Activated CD4-positive, alpha-beta T cell treated with anti-CD3 and anti-CD28 coated beads for 1 hour (primary cell): ENCODE measurements around the gene CCL11.

Experiments
- DNase-seq: peaks from one replicate; pipeline ENCODE4 v3.0.0-alpha.2; 2020

CCL11 gene

GRCh38 chr17:34285286-34285792, at the start of gene CCL11:
CCL11 (plus strand) TSS chr17:34285742; CDS start chr17:34285809, 67 bp downstream.
- DNase-seq: no peak

- DNase-seq: no peak
These were observed 49.2 kb upstream of the CCL11 start for GRCh38 chr17:34236281-34236892.

- DNase-seq: no peak
These were observed 48.1 kb upstream of the CCL11 start for GRCh38 chr17:34237458-34237857.

- no peak for DNase-seq
These were observed 44.5 kb upstream of the CCL11 start for GRCh38 chr17:34241062-34241461.

GRCh38 chr17:34242587-34243363, 42.8 kb upstream of the CCL11 start:
- no peak for DNase-seq

- DNase-seq: no peak
These were observed 41.9 kb upstream of the CCL11 start for GRCh38 chr17:34243364-34244320.

GRCh38 chr17:34245351-34245905, 40.1 kb upstream of the CCL11 start:
- DNase-seq: no peak

- no peak for DNase-seq
These were observed 39.1 kb upstream of the CCL11 start for GRCh38 chr17:34246446-34246845.

- DNase-seq: no peak
These were observed 38.7 kb upstream of the CCL11 start for GRCh38 chr17:34246881-34247280.

GRCh38 chr17:34248511-34249024, 37.0 kb upstream of the CCL11 start:
- no peak for DNase-seq

GRCh38 chr17:34249061-34249460, 36.5 kb upstream of the CCL11 start:
- no peak for DNase-seq

GRCh38 chr17:34249478-34249877, 36.1 kb upstream of the CCL11 start:
- DNase-seq: no peak

GRCh38 chr17:34251186-34251585, 34.4 kb upstream of the CCL11 start:
- DNase-seq: no peak

- no peak for DNase-seq
These were observed 33.5 kb upstream of the CCL11 start for GRCh38 chr17:34252095-34252443.

- DNase-seq: no peak
These were observed 33.0 kb upstream of the CCL11 start for GRCh38 chr17:34252444-34253138.

- DNase-seq: no peak
These were observed 32.4 kb upstream of the CCL11 start for GRCh38 chr17:34253139-34253525.

GRCh38 chr17:34254146-34254545, 31.4 kb upstream of the CCL11 start:
- no peak for DNase-seq

- DNase-seq: no peak
These were observed 30.7 kb upstream of the CCL11 start, which contains the start of gene CCL2 for GRCh38 chr17:34254651-34255380. CCL2 (plus strand) TSS chr17:34255285; CDS start chr17:34255350, 65 bp downstream.

- DNase-seq: no peak
These were observed 30.2 kb upstream of the CCL11 start for GRCh38 chr17:34255381-34255732.

- DNase-seq: no peak
These were observed 29.7 kb upstream of the CCL11 start for GRCh38 chr17:34255841-34256240.

- DNase-seq: no peak
These were observed 28.1 kb upstream of the CCL11 start for GRCh38 chr17:34257299-34257985.
